A549 treated with Hydrocortisone at 1 μM for 4 hours (cell line): ENCODE results near the gene RNF167. TPM values are rescaled to one million over a fixed set of nuclear protein-coding genes. Genes with fewer than 3 reads are reported as not detected.

Experiments
- total RNA-seq: library from RNA; stranded (reverse); fragments of 200-300 nt; extraction: Qiagen RNA extraction; gene quantifications from 5 replicates; pipeline ENCODE4 v1.2.3, GENCODE V29; 2022

RNF167 gene
- total RNA-seq: 86.0 to 136 TPM (median 116 TPM) in 5 replicates

DNA sequence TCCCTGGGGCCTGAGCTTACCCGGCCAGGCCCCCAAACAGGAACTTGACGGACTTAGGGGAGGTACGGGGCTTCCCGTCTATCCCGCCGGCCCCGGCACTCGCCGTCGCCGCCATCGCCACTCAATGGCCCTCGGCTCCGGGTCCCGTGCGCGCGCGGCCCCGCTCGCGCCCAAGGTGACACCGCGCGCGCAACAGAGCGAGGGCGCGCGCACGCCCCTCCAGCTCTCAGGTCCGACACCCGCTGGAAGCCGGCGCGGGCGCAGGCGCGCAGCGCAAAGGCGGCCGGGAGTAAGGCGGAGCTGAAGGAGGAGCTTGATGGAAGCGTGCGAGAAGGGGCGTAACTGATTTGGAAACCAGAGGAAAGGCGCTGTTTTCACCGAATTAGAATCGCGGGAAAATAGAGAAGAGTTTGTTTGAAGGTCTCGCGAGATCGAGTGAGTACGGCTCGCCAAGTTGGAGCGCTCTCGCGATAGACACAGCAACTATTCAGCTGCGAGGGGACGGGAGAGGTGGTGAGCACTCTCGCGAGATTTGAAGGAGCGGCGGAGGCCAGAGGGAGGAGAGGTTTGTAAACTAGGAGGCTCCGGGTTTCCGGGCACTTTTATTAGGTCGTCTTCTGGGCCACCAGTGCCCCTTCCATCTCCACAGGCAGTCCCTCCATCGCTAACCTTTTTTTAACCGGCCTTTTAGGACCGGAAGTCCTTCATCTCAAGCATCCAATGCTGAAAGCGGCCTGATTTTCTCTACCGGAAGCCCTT lies at the start of gene RNF167, which contains the start of gene SLC25A11:
TSS of gene RNF167 (plus strand) at position 473 of the 759 bp plus-strand sequence. CDS start 642 bp downstream, outside the sequence.
TSS of gene SLC25A11 (minus strand) at position 251 of the 759 bp plus-strand sequence. CDS start at position 115, 136 bp downstream.

DNA sequence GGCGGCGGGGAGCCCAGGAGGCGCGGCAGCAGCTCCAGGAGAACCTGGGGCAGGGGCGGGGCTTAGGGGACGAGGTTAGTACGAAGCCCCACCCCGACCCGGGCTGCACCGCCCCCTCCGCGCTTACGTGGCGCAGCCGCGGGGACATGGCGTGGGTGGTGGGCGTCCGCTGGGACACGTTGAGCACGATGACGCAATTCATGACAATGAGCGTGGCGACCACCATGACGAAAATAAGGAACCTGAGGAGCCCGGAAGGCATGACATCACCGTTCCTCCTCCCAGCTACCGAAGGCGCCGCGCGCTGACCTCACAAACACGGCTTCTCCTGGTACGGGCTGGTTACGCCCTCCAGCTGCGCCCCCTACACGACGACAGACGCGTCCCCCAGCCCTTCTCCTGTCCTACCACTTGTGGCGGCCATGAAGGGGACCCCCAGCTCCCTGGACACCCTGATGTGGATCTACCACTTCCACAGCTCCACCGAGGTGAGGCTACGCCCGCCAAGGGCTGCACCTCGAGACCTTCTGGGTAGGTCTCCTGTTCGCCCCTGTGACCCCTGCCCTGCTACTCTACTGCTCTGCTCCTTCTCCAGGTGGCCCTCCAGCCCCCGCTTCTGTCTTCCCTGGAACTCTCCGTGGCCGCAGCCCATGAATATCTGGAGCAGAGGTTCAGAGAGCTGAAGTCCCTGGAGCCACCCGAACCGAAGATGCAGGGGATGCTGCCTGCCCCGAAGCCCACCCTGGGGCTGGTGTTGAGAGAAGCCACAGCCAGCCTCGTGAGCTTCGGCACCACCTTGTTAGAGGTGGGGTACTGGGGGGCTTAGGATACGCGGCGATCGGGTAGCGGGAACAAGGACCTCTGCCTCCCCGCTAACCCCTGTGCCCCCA lies 40.5 kb upstream of the RNF167 start, which contains the start of gene C17orf107:
TSS of gene C17orf107 (plus strand) at position 196 of the 890 bp plus-strand sequence. CDS start at position 423, 227 bp downstream.

DNA sequence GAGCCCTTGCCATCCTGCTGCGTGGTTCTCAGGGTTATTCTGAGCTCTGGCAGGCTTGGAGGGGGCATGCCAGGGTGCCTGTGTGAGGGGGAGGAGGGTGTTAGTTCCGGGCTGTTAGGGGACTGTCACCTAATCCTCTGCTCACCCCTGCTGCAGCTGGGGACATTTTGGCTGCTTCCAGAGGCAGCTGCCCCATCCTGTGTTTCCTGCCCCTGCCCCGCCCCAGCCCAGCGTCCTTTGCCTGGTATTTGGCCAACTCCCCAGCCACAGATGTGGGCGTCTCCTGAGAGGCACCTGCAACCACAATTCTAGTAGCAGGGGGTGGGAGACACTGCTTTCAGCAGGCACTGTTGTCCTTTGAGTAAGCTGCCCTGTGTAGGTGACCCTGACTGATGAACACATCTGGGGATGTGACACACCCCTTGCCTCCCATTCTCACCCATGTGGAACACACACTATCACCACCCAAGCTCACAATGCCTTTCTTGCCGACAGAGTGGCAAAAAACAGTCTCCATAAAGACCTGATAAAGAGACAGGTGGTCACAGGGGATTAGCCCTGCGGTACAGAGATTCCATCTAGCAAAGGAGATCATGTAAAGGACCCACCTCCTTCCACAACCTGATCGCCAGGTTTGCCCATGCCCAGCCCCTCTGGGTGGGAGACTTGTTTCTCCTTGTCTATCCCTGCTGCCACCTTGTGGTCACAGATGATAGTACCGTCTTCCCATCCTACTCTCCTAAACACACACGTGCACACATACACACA lies 36.8 kb upstream of the RNF167 start, which contains the start of gene CHRNE:
TSS of gene CHRNE (minus strand) at position 48 of the 768 bp plus-strand sequence. CDS start at position 13, 35 bp downstream.

DNA sequence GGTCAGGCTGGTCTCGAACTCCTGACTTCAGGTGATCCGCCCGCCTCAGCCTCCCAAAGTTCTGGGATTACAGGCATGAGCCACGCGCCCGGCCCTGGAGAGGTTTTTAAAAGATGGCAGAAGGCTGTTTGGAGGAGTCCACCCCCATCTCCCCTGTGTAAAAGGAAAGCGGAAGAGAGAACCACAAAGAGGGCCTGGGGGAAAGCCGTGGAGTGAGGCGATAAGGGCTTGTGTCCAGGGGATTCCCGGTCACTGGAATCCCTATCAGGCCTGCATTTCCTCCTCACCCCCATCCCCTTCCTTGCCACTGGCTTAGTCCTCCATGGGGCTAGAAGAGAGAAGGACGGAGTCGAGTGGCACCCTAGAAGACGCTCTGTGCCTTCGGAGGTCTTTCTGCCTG lies 8.1 kb upstream of the RNF167 start, which contains the start of gene GP1BA:
TSS of gene GP1BA (plus strand) at position 315 of the 400 bp plus-strand sequence. CDS start 328 bp downstream, outside the sequence.

DNA sequence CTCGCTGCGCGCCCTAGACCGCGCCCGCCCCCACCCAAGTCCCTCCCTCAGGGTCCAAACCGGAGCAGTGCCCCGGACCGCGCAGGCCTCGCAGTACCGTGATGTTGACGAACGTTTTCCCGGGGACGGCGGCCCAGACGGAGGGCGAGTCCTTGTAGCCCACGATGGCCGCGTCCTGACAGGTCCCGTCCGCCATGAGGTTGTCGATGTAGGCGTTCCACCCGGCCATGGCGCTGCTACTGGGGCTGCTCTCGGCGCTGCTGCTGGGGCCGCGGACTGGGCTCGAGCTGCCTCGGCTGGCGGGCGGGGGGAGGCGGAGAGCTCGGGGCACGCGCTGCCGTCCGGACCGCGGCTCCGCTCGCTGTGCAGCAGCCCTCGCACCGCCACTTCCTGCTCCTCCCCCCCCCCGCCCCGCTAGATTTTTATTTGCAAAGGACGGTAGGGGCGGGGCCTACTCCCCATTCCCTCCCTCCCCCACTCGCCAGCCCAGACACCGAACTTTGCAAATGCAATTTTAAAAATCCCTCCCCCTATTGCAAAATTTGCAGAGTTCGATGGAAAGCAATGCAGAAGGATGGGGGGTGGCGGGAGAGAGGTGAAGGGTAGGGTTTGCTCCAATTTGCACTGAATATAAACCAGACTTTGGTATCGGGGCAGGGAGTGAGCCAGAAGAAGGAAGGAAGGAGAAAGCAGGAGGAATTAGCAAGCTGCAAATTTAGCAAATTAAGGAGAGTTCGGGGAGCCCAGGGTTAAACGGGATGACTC lies 8.3 kb downstream of the RNF167 start, which contains the start of gene PFN1:
TSS of gene PFN1 (minus strand) at position 365 of the 765 bp plus-strand sequence. CDS start at position 229, 136 bp downstream.

DNA sequence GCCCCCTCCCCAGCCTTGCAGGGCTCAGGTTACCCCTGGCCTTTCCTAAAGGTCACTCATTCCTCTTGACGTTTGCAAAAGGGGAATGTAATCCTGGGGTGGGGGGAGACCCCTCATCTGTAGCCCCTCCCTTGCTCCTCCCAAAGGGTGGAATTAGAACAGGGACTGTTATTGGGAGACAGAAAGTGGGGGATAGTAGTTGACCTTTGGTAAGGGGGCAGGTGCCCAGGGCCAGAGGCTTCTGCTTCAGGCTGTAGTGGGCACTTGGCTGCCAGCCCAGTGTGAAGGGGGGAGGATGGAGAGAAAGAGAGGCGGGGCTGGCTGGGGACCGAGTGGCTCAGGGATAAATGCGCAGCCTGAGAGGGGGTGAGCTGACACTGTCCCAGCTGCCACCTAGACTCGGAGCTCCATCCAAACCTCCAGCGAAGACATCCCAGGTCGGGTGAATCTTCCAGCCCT lies 10.7 kb downstream of the RNF167 start, which contains the start of gene ENO3:
TSS of gene ENO3 (plus strand) at position 374 of the 459 bp plus-strand sequence. CDS start 711 bp downstream, outside the sequence.

DNA sequence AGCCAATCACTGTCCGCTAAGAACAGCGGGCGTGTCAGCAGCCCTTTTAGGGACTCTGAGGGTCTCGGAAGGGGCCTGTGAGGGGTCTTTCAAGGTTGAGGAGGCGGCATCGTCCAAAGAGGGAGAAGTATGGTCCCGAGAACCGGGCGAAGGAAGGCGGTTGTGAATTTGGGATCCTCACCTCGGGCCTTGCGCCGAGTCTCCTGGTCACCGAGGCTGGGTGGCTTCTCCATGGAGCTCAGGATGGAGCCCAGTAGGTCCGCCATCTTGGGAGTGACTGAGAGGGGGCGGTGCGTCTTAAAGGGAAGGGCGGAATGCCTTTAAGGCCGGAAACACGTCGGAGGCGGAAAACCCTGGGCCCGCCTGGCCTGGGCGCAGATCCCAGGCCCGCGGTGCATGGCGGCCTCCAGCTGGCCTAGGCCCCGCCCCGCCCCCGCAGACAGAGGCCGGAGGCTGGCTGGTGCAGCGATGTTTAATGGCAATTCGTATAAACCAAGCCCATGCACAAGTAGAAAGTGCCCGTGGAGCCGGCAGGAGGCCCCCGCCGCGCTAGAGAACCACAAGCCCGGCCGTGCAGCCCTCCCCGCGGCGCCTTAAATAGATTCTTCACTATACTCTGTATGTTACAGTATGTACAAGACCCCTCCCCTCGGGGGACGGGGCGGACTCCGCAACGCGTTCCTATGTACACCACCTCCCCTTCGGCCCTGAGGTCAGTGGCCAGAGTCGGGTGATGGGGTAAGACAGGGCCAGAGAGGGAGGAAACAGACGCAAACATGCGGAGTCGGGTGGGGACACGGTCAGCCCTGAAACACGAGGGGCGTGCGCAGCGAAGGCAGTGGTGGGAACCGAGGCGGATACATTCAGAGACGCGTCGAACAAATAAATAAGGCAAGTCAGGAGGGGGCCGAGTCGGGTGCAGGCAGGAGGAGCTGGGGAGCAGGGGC lies 27.7 kb downstream of the RNF167 start, which contains the start of gene SPAG7:
TSS of gene SPAG7 (minus strand) at position 279 of the 947 bp plus-strand sequence. CDS start at position 266, 13 bp downstream.

DNA sequence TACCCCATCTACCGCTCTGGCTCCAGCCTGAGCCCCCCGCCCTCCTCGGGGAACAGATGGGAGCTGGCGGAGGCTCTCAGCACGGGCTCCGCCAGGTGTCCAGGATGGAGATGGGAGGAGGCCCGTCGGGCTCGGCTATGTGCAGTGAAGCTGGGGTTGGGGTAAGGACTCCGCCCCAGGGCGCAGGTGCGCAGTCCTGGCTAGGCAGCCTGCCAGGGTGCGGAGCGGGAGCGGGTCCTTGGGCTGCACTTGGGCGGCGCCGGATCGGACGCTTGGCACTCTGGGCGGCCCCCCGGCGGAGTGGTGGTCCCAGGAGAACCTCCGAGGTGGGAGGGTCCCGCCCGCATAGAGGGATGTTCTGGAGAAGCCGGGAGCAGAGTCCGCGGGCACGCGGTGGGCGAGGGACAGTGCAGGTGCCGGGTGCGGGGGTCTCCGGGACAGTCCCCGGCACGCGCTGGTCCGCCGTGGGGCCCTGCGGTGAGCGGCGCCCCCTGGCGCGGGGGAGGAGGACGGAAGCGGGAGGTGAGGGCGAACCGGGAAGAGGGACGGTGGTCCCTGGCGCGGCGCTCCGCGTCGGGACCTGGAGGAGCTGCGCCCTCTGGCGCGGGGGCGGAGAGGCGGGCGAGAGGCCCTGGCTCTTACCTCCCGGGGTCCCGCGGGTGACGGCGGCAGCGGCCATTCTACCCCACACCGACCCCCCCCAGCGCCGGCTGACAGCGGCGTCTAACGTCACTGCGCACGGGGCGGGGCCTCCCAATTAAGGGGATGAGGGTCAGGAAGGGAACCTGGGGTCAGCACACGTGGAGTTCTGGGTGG lies 47.1 kb downstream of the RNF167 start, which contains the start of gene CAMTA2:
TSS of gene CAMTA2 (minus strand) at position 725 of the 816 bp plus-strand sequence. CDS start 1,453 bp downstream, outside the sequence.

Other genes with a start within 250 kb of the RNF167 start
- 67.8 to 72.2 TPM (median 71.2 TPM) in 5 replicates for gene PELP1, start 236.1 kb upstream of the RNF167 start, total RNA-seq
- gene ARRB2, start 229.6 kb upstream of the RNF167 start, total RNA-seq: 48.0 to 63.1 TPM (median 54.3 TPM) in 5 replicates
- 36.8 to 42.3 TPM (median 40.0 TPM) in 5 replicates for gene MED11, start 208.8 kb upstream of the RNF167 start, total RNA-seq
- gene ZMYND15, start 200.4 kb upstream of the RNF167 start, total RNA-seq: 0.31 to 0.51 TPM (median 0.41 TPM) in 5 replicates
- 13.6 to 19.1 TPM (median 15.5 TPM) in 5 replicates for gene CXCL16, start 200.3 kb upstream of the RNF167 start, total RNA-seq
- gene TM4SF5, start 168.4 kb upstream of the RNF167 start, total RNA-seq: 0.21 to 1.0 TPM (median 0.47 TPM) in 5 replicates
- 0.41 to 1.1 TPM (median 0.74 TPM) in 5 replicates for gene VMO1, start 153.9 kb upstream of the RNF167 start, total RNA-seq
- gene GLTPD2, start 151.3 kb upstream of the RNF167 start, total RNA-seq: 0.10 TPM in 1 of 5 replicates, not detected in the others
- gene PSMB6, start 144.1 kb upstream of the RNF167 start, total RNA-seq: 442 to 505 TPM (median 483 TPM) in 5 replicates
- 18.9 to 25.3 TPM (median 23.9 TPM) in 5 replicates for gene PLD2, start 133.1 kb upstream of the RNF167 start, total RNA-seq
- 47.9 to 64.6 TPM (median 57.9 TPM) in 5 replicates for gene MINK1, start 106.9 kb upstream of the RNF167 start, total RNA-seq
- gene C17orf107, start 40.7 kb upstream of the RNF167 start, total RNA-seq: 0.17 to 0.31 TPM (median 0.25 TPM) in 5 replicates
- 0.05 to 0.12 TPM (median 0.07 TPM) in 4 of 5 replicates, not detected in the other for gene CHRNE, start 37.2 kb upstream of the RNF167 start, total RNA-seq
- not detected in 5 replicates for gene GP1BA, start 8.0 kb upstream of the RNF167 start, total RNA-seq
- 59.5 to 69.3 TPM (median 66.9 TPM) in 5 replicates for gene SLC25A11, start 222 bp upstream of the RNF167 start, total RNA-seq
- gene PFN1, start 8.3 kb downstream of the RNF167 start, total RNA-seq: 2,071 to 2,769 TPM (median 2,761 TPM) in 5 replicates
- 43.2 to 51.8 TPM (median 45.9 TPM) in 5 replicates for gene ENO3, start 10.9 kb downstream of the RNF167 start, total RNA-seq
- 66.5 to 79.2 TPM (median 70.5 TPM) in 5 replicates for gene SPAG7, start 27.5 kb downstream of the RNF167 start, total RNA-seq
- gene CAMTA2, start 47.4 kb downstream of the RNF167 start, total RNA-seq: 25.5 to 36.5 TPM (median 31.3 TPM) in 5 replicates
- gene INCA1, start 57.3 kb downstream of the RNF167 start, total RNA-seq: 1.1 to 2.0 TPM (median 1.8 TPM) in 5 replicates
- 98.2 to 122 TPM (median 115 TPM) in 5 replicates for gene KIF1C, start 57.7 kb downstream of the RNF167 start, total RNA-seq
- gene SLC52A1, start 95.2 kb downstream of the RNF167 start, total RNA-seq: 0.54 to 1.2 TPM (median 0.73 TPM) in 5 replicates
- 0.94 to 1.3 TPM (median 1.1 TPM) in 5 replicates for gene ZFP3, start 138.2 kb downstream of the RNF167 start, total RNA-seq
- 3.7 to 4.2 TPM (median 4.0 TPM) in 5 replicates for gene ZNF232, start 171.6 kb downstream of the RNF167 start, total RNA-seq
- gene USP6, start 175.8 kb downstream of the RNF167 start, total RNA-seq: 0.02 TPM in 5 replicates